ENCODE data around the gene UPK3BL1. TPM values are rescaled to one million over a fixed set of nuclear protein-coding genes. Genes with fewer than 3 reads are reported as not detected.
"Not testable (repeated sequence)": the region's sequence is repeated elsewhere in the genome, so short reads cannot be mapped to it uniquely, and the experiment has no call there.

The UPK3BL1 gene
- total and polyA plus RNA-seq, 2 experiments from 2014 or later, result 60.5 to 72.5 TPM

- H3K27me3 ChIP-seq; H3K9me3 ChIP-seq (ENCODE audit: low read depth); H3K4me1 ChIP-seq (ENCODE audit: low read depth); H3K27ac ChIP-seq; H3K4me3 ChIP-seq; DNase-seq (ENCODE audit: low read depth in 1 of 2, low spot score in 1 of 2); H3K36me3 ChIP-seq: not testable (repeated sequence)
These were observed 7.3 kb upstream of the UPK3BL1 start, which contains the start of gene SPDYE2B for GRCh38 chr7:102649924-102650323. Gene SPDYE2B (plus strand): TSS chr7:102650319. CDS start chr7:102652349, 2,030 bp downstream.

- not testable (repeated sequence) for DNase-seq (ENCODE audit: low read depth in 1 of 2, low spot score in 1 of 2); H3K36me3 ChIP-seq; H3K27ac ChIP-seq; H3K4me1 ChIP-seq (ENCODE audit: low read depth); H3K4me3 ChIP-seq; H3K9me3 ChIP-seq (ENCODE audit: low read depth); H3K27me3 ChIP-seq
These were observed 5.2 kb upstream of the UPK3BL1 start for GRCh38 chr7:102647813-102648212.

GRCh38 chr7:102643404-102643803 lies 813 bp upstream of the UPK3BL1 start:
- not testable (repeated sequence) for H3K27ac ChIP-seq; H3K27me3 ChIP-seq; DNase-seq (ENCODE audit: low read depth in 1 of 2, low spot score in 1 of 2); H3K4me3 ChIP-seq; H3K4me1 ChIP-seq (ENCODE audit: low read depth); H3K36me3 ChIP-seq; H3K9me3 ChIP-seq (ENCODE audit: low read depth)

- H3K36me3 ChIP-seq; H3K4me3 ChIP-seq; H3K4me1 ChIP-seq (ENCODE audit: low read depth); DNase-seq (ENCODE audit: low read depth in 1 of 2, low spot score in 1 of 2); H3K27ac ChIP-seq; H3K27me3 ChIP-seq; H3K9me3 ChIP-seq (ENCODE audit: low read depth): not testable (repeated sequence)
These were observed 3.7 kb downstream of the UPK3BL1 start for GRCh38 chr7:102638848-102639247.

- not testable (repeated sequence) for H3K4me1 ChIP-seq (ENCODE audit: low read depth); H3K9me3 ChIP-seq (ENCODE audit: low read depth)
These were observed 5.6 kb downstream of the UPK3BL1 start for GRCh38 chr7:102636956-102637355.

GRCh38 chr7:102635354-102635753 lies 7.2 kb downstream of the UPK3BL1 start:
- not testable (repeated sequence) for H3K27ac ChIP-seq; H3K9me3 ChIP-seq (ENCODE audit: low read depth); H3K36me3 ChIP-seq; H3K27me3 ChIP-seq; H3K4me3 ChIP-seq; DNase-seq (ENCODE audit: low read depth in 1 of 2, low spot score in 1 of 2); H3K4me1 ChIP-seq (ENCODE audit: low read depth)

More at GRCh38 chr7:102636956-102637355, 5.6 kb downstream of the UPK3BL1 start:
- not testable (repeated sequence) for H3K27ac ChIP-seq; H3K4me3 ChIP-seq; H3K36me3 ChIP-seq; H3K27me3 ChIP-seq; DNase-seq (ENCODE audit: low read depth in 1 of 2, low spot score in 1 of 2)

- not testable (repeated sequence) for H3K4me3 ChIP-seq; H3K27me3 ChIP-seq; H3K36me3 ChIP-seq; H3K27ac ChIP-seq; H3K4me1 ChIP-seq (ENCODE audit: low read depth); DNase-seq (ENCODE audit: low read depth in 1 of 2, low spot score in 1 of 2); H3K9me3 ChIP-seq (ENCODE audit: low read depth)
These were observed 8.3 kb downstream of the UPK3BL1 start for GRCh38 chr7:102634299-102634698.

- not testable (repeated sequence) for H3K9me3 ChIP-seq (ENCODE audit: low read depth); H3K4me3 ChIP-seq; H3K27ac ChIP-seq; DNase-seq (ENCODE audit: low read depth in 1 of 2, low spot score in 1 of 2); H3K36me3 ChIP-seq; H3K27me3 ChIP-seq; H3K4me1 ChIP-seq (ENCODE audit: low read depth)
These were observed 12.0 kb downstream of the UPK3BL1 start for GRCh38 chr7:102630622-102631021.

GRCh38 chr7:102627271-102627904 lies 15.2 kb downstream of the UPK3BL1 start:
- H3K27ac ChIP-seq; H3K36me3 ChIP-seq; H3K9me3 ChIP-seq (ENCODE audit: low read depth); H3K4me3 ChIP-seq; H3K4me1 ChIP-seq (ENCODE audit: low read depth); DNase-seq (ENCODE audit: low read depth in 1 of 2, low spot score in 1 of 2); H3K27me3 ChIP-seq: not testable (repeated sequence)

GRCh38 chr7:102618122-102618521 lies 24.5 kb downstream of the UPK3BL1 start:
- H3K9me3 ChIP-seq (ENCODE audit: low read depth); H3K4me1 ChIP-seq (ENCODE audit: low read depth); H3K27me3 ChIP-seq; H3K27ac ChIP-seq; H3K4me3 ChIP-seq; DNase-seq (ENCODE audit: low read depth in 1 of 2, low spot score in 1 of 2); H3K36me3 ChIP-seq: not testable (repeated sequence)

GRCh38 chr7:102616507-102617125 lies 26.0 kb downstream of the UPK3BL1 start, which contains the start of gene RASA4:
Gene RASA4 (minus strand): TSS chr7:102616756. CDS start chr7:102616689, 67 bp downstream.
- not testable (repeated sequence) for H3K27me3 ChIP-seq; H3K4me1 ChIP-seq (ENCODE audit: low read depth); H3K36me3 ChIP-seq; H3K9me3 ChIP-seq (ENCODE audit: low read depth); H3K27ac ChIP-seq
- peak in 1 of 2 donors; percentile 67 for DNase-seq (ENCODE audit: low read depth in 1 of 2, low spot score in 1 of 2)
- peak within 1 kb of the TSS; percentile 45 for H3K4me3 ChIP-seq

- not testable (repeated sequence) for H3K27ac ChIP-seq
These were observed 26.7 kb downstream of the UPK3BL1 start for GRCh38 chr7:102615930-102616329.

GRCh38 chr7:102614873-102615272 lies 27.7 kb downstream of the UPK3BL1 start:
- DNase-seq (ENCODE audit: low read depth in 1 of 2, low spot score in 1 of 2); H3K27me3 ChIP-seq; H3K9me3 ChIP-seq (ENCODE audit: low read depth); H3K4me1 ChIP-seq (ENCODE audit: low read depth); H3K27ac ChIP-seq; H3K36me3 ChIP-seq; H3K4me3 ChIP-seq: not testable (repeated sequence)

More at GRCh38 chr7:102615930-102616329, 26.7 kb downstream of the UPK3BL1 start:
- H3K4me3 ChIP-seq; DNase-seq (ENCODE audit: low read depth in 1 of 2, low spot score in 1 of 2); H3K36me3 ChIP-seq; H3K4me1 ChIP-seq (ENCODE audit: low read depth); H3K9me3 ChIP-seq (ENCODE audit: low read depth); H3K27me3 ChIP-seq: not testable (repeated sequence)

- H3K9me3 ChIP-seq (ENCODE audit: low read depth); H3K27ac ChIP-seq; H3K4me1 ChIP-seq (ENCODE audit: low read depth); H3K36me3 ChIP-seq; DNase-seq (ENCODE audit: low read depth in 1 of 2, low spot score in 1 of 2); H3K4me3 ChIP-seq; H3K27me3 ChIP-seq: not testable (repeated sequence)
These were observed 28.3 kb downstream of the UPK3BL1 start for GRCh38 chr7:102614346-102614697.

Measured in cardiac muscle cell (in vitro differentiated cells and primary cell).